NCI-H187 (cell line): ENCODE measurements around the gene ACVR2B.
"Not testable (repeated sequence)": the region's sequence is repeated elsewhere in the genome, so short reads cannot be mapped to it uniquely, and the experiment has no call there.

ENCODE experiments used
- DNase-seq, 2 experiments: peaks; one replicate each; lab custom pipeline; 2025; lab: John Stamatoyannopoulos, UW

Gene ACVR2B

GRCh38 chr3:38453075-38453912, at the start of gene ACVR2B:
TSS of gene ACVR2B (plus strand) at chr3:38453890. CDS start at chr3:38454323, 433 bp downstream.
- peak; percentile 55 to 63 for DNase-seq

DNA sequence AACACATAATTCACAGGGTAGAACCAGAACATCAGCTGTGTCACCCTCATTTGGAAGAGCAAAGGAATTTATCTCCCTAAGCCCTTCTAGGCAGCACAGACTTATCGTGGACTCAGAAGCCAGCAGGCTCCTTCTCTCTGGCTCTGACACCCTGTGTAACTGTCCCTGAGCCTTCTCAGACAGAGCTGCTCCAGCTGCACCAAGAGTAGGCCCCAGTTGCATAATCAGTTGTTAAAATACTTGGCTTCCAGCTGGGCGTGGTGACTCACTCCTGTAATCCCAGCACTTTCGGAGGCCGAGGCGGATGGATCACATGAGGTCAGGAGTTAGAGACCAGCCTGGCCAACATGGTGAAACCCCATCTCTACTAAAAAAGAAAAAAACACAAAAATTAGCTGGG, 49.4 kb upstream of the ACVR2B start:
- DNase-seq: no peak

DNA sequence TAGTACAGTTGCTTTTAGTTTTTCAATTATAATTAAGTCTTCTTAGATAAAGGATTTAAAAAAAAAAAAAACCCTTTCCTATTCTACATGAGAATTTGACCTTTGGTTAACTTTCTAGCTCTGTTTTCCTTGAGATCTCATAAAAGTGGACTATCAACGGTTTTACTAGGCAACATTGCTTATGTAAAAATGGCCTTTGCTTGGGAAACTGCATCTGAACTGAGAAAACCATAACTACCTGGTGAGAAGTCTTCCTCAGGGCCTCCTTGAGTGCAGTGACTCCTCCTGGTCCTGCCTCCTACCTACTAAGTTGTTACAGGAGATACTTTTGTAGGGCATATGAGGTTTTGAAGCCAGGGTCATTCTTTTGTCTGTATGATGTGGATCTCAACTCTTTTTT, 42.1 kb upstream of the ACVR2B start:
- no peak for DNase-seq

DNA sequence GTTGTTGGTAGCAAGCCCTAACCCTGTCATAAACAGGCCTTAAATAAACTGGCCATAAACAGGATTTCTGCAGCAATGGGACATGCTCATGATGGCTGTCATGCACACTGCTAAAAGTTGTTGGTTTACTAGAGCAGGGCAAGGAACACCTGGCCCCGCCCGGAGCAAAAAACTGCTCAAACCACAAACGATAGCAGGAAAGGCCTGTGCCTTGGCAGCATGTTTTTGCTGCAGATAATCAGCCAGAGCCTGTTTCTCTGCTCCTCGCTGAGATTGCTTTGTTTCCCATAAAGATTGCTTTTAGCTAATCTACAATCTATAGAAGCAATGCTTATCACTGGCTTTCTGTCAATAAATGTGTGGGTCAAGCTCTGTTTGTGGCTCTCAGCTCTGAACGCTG, 32.9 kb upstream of the ACVR2B start:
- DNase-seq: not testable (repeated sequence)

- DNase-seq: no peak
Observed at GRCh38 chr3:38421679-38422336, 31.9 kb upstream of the ACVR2B start.

GRCh38 chr3:38426798-38427426, 26.8 kb upstream of the ACVR2B start:
- not testable (repeated sequence) for DNase-seq

GRCh38 chr3:38432871-38433658, 20.6 kb upstream of the ACVR2B start:
- DNase-seq: not testable (repeated sequence)

DNA sequence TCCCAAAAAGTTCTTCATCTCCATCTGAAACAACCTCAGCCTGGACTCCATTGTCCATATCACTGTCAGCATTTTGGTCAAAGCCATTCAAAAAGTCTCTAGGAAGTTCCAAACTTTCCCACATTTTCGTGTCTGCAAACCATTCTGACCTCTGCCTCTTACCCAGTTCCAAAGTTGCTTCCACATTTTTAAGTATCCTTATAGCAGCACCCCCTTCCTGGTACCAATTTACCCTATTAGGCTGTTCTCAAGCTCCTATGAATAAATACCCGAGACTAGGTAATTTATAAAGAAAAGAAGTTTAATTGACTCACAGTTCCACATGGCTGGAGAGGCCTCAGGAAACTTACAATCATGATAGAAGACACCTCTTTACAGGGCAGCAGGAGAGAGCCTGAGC, 20.0 kb upstream of the ACVR2B start:
- not testable (repeated sequence) for DNase-seq

GRCh38 chr3:38438436-38439069, 15.1 kb upstream of the ACVR2B start:
- DNase-seq: not testable (repeated sequence)

- DNase-seq: not testable (repeated sequence)
Observed at GRCh38 chr3:38443205-38443604, 10.5 kb upstream of the ACVR2B start.

GRCh38 chr3:38446085-38446686, 7.5 kb upstream of the ACVR2B start:
- DNase-seq: no peak

DNA sequence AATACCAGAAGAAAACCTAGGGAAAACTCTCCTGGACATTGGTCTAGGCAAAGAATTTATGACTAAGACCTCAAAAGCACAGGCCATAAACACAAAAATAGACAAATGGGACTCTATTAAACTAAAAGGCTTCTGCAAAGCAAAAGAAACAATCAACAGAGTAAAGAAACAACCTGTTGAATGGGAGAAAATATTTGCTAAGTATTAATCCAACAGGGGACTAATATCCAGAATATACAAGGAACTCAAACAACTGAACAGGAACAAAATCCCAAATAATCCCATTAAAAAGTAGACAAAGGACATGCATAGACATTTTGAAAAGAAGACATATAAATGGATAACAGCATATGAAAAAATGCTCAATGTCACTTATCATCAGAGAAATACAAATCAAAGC, 6.9 kb upstream of the ACVR2B start:
- DNase-seq: no peak

DNA sequence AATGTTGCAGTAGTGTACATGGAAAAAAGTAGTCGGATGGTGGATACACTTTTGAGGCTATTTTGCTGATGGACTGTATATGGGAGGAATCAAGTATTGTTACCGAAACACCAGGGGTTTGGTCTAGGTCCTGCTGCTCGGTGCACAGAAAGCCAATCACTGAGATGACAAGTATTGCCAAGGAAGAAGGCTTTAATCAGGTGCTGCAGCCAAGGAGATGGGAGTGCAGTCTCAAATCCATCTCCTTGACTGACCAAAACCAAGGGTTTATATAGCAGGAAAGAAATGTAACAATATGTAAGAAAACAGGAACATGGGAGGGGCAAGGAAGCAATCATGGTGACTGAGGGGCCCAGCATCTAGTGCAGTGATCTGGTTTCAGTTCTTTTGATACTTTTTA, 2.8 kb upstream of the ACVR2B start:
- no peak for DNase-seq

DNA sequence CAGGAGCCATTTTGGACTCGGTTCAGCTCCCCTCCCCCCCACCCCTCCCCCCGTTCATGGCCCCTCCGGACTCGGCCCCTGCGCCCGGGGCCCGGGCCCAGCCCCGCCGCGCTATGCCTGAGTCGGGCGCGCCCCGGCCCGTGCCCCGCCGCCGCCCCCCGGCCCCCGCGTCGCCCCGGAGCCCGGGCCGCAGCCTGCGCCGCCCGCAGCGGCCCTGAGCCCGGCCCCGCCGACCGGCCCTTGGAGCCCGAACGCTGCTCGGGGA, 155 bp downstream of the ACVR2B start:
- no peak for DNase-seq

GRCh38 chr3:38454178-38454883, 641 bp downstream of the ACVR2B start:
- peak in 1 of 2 experiments; percentile 21 for DNase-seq

DNA sequence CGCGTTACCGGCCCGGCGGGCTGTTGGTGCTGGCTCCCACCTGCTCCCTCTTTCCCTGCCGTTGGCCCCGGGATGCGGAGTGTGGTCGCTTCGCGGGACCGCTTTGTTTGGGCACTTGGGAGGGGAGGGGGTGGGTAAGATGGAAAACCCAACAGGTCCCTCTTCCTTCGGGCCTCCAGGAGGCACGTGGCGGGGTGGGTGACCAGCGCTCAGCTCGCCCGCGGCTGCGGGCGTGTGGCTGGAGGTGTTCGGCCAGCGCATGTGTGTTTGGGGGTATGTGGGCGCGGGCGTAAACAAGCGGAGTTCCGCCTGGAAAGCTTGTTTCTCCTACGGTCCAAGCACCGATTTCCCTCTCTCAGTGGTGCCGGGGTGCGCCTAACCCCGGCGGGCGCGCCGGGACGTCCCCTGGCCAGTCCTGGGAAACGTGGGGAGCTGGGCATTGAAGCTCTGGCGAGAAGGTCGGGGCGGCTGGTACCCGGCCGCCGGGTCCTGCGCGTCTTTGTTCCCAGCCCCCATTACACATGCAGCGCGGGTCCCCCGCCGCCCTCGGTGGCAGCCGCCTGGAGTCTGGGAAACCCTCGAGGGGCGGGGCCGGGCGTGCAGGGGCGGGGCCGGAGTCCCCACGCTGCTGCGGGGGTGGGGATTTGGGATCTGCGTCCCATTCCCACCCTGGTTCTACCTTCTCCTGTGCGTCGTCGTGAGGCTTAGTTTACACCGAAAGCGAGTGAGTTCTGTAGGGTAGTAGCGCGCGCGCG, 1.4 kb downstream of the ACVR2B start:
- DNase-seq: peak; percentile 34 to 36

GRCh38 chr3:38455639-38456430, 2.1 kb downstream of the ACVR2B start:
- no peak for DNase-seq

GRCh38 chr3:38457111-38458003, 3.7 kb downstream of the ACVR2B start:
- DNase-seq: no peak
